22Rv1 (cell line): ENCODE data around the gene LDLR.
A peak's percentile ranks its signal among the peaks of the same experiment; 100 is the strongest.

ENCODE experiments used
- H3K27ac ChIP-seq: fragments of 450-650 bp; 2 replicates; pipeline ENCODE4 v1.5.1; 2017
- CTCF ChIP-seq: fragments of 450-650 bp; IDR thresholded peaks from 2 replicates; pipeline ENCODE4 v1.5.1; 2017; ENCODE audit warnings: mild to moderate bottlenecking
- ZFX ChIP-seq: fragments of 450-650 bp; IDR thresholded peaks from 2 replicates; pipeline ENCODE4 v1.6.1; 2017; ENCODE audit warnings: antibody characterized with exemption, borderline replicate concordance

LDLR gene

GRCh38 chr19:11089254-11090013, at the start of gene LDLR:
Gene LDLR, plus strand, starts transcription at chr19:11089463. Its CDS starts 86 bp downstream, at chr19:11089549.
- H3K27ac ChIP-seq: peak within 1 kb of the TSS; percentile 97
- no peak for TF ChIP-seq CTCF
- TF ChIP-seq ZFX: no peak

DNA sequence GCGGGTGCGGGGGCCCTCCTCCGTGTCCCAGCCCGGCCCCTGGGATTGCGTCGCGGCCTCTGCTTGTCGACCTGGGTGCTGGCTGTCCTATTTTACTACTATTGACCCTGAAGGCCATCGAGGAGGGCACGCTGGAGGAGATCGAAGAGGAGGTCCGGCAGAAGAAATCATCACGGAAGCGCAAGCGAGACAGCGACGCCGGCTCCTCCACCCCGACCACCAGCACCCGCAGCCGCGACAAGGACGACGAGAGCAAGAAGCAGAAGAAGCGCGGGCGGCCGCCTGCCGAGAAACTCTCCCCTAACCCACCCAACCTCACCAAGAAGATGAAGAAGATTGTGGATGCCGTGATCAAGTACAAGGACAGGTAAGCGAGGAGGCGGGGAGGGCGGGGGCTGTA, 48.1 kb upstream of the LDLR start:
- TF ChIP-seq CTCF (no peak), ZFX (no peak)
- H3K27ac ChIP-seq: no peak overlapping the region

DNA sequence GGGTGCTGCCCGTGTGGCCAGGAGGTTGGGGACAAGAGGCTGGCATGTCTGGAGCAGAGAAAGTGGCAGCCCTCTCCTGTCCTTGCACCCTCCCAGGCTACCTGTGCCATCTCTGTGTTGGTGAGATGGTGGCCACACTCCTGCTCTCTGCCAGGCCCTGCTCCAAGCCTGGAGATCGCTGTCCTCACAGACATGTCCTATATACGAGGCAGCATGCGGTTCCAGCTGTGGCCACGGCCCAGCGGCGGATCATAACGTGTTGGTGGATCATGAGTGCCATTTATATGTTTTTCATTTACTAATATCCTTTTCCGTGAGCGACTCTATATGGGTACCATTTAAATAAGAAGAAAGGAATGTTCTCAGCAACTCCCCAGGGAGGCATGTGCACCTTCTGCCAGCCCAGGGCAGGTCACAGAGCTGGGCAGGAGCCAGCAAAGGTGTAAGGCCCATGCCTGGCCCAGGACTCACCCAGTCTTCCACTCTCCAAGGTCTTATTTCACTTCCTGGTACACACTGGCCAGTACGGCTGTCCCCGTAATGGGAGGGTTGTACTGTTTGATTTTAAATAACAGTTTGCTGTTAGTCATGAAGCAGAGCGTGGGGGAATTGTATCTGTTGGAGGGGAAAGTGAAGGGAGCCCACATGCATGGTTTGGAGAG, 47.2 kb upstream of the LDLR start:
- no peak overlapping the region for H3K27ac ChIP-seq
- TF ChIP-seq CTCF (no peak), ZFX (no peak)

- TF ChIP-seq ZFX (no peak), CTCF (no peak)
- H3K27ac ChIP-seq: no peak overlapping the region
Measured at GRCh38 chr19:11044431-11044830, 44.8 kb upstream of the LDLR start.

- TF ChIP-seq CTCF (no peak), ZFX (no peak)
- no peak overlapping the region for H3K27ac ChIP-seq
Measured at GRCh38 chr19:11045536-11045935, 43.7 kb upstream of the LDLR start.

DNA sequence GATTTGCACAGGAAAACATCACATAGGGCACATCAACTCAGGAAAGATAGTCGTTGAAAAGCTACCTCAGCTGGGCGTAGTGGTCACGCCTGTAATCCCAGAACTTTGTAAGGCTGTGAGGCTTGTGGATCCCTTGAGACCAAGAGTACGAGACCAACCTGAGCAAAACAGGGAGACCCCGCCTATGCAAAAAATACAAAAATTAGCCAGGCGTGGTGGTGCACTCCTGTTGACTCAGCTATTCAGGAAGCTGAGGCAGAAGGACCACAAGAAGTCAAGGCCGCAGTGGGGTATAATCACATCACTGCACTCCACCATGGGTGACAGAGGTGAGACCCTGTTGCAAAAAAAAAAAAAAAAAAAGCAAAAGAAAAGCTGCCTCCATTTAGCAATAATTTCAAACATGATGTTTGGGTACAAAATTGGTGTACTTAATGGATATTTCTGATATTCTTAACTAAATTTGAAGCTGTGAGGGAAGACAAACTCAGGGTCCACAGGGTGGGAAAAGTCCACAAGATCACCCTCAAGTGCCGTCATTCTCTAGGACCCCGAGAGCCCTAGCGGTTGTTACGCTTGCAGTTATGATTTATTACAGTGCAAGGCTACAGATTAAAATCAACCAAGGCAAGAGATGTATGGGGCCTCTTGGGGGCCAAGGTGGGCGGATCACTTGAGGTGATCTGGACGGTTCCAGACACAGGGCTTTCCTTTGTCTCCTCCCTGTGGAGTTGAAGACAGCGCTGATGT, 42.5 kb upstream of the LDLR start:
- no peak for TF ChIP-seq CTCF
- no peak for TF ChIP-seq ZFX
- no peak overlapping the region for H3K27ac ChIP-seq

GRCh38 chr19:11047866-11048265, 41.4 kb upstream of the LDLR start:
- H3K27ac ChIP-seq: no peak overlapping the region
- no peak for TF ChIP-seq CTCF
- TF ChIP-seq ZFX: no peak
